T-helper 2 cell treated with Interferon-gamma antibody and Interleukin-4, amounts not matched to agents 5 μg/mL and 100 μg/mL, for 36 hours (primary cell): ENCODE data around the gene P2RY4.
A peak's percentile ranks its signal among the peaks of the same experiment; 100 is the strongest.
"Not testable (repeated sequence)": the region's sequence is repeated elsewhere in the genome, so short reads cannot be mapped to it uniquely, and the experiment has no call there.

ENCODE experiments used
- DNase-seq: peaks from one replicate; pipeline ENCODE4 v3.0.0; 2021; ENCODE audit warnings: low spot score
- H3K27ac Mint-ChIP-seq: one replicate; pipeline ENCODE4 v1.8.0; 2021; ENCODE audit warnings: mild to moderate bottlenecking, mixed read lengths
- H3K27me3 Mint-ChIP-seq: one replicate; pipeline ENCODE4 v1.8.0; 2021; ENCODE audit warnings: low read depth, mixed read lengths
- H3K36me3 Mint-ChIP-seq: one replicate; pipeline ENCODE4 v1.8.0; 2021; ENCODE audit warnings: low read depth, mixed read lengths
- H3K4me1 Mint-ChIP-seq: one replicate; pipeline ENCODE4 v1.8.0; 2021; ENCODE audit warnings: low read depth, mixed read lengths
- H3K4me3 Mint-ChIP-seq: one replicate; pipeline ENCODE4 v1.8.0; 2022; ENCODE audit warnings: mild to moderate bottlenecking, moderate library complexity, mixed read lengths
- H3K9me3 Mint-ChIP-seq: one replicate; pipeline ENCODE4 v1.8.0; 2021; ENCODE audit warnings: mixed read lengths

P2RY4 gene

GRCh38 chrX:70260104-70260503, at the start of gene P2RY4:
Gene P2RY4 (minus strand): TSS chrX:70260204. CDS start chrX:70259624, 580 bp downstream.
- H3K4me3 Mint-ChIP-seq, result no peak within 1 kb of the TSS
- no peaks in the 10 kb centered on the region for H3K4me1 Mint-ChIP-seq
- DNase-seq, result no peak
- no peaks in the 10 kb centered on the region for H3K9me3 Mint-ChIP-seq
- peaks cover 1% of the 10 kb centered on the region for H3K36me3 Mint-ChIP-seq
- H3K27me3 Mint-ChIP-seq, result no peaks in the 10 kb centered on the region
- H3K27ac Mint-ChIP-seq, result no peak within 1 kb of the TSS

DNA sequence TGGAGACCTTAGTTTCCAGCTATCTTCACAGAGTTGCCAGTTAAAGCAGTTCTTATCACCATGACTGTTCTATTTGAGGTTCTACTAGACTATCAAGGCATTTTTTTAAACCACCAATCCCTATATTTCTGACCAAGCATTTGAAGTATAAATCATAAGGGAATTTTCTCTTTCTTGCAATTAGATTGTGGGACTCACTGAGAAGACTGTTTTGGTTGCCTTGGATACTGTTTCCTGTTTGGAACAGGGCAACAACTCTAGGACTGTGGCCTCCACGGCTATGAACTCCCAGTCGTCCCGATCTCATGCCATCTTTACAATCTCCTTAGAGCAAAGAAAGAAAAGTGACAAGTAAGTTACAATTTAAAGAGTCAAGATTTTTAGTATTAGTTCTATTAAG, 41.7 kb upstream of the P2RY4 start:
- Mint-ChIP-seq H3K27ac (no peak overlapping the region), H3K4me1 (peaks cover 13% of the 10 kb centered on the region), H3K4me3 (no peak overlapping the region), H3K27me3 (no peaks in the 10 kb centered on the region), H3K9me3 (no peaks in the 10 kb centered on the region), H3K36me3 (peaks cover 47% of the 10 kb centered on the region)
- no peak for DNase-seq

DNA sequence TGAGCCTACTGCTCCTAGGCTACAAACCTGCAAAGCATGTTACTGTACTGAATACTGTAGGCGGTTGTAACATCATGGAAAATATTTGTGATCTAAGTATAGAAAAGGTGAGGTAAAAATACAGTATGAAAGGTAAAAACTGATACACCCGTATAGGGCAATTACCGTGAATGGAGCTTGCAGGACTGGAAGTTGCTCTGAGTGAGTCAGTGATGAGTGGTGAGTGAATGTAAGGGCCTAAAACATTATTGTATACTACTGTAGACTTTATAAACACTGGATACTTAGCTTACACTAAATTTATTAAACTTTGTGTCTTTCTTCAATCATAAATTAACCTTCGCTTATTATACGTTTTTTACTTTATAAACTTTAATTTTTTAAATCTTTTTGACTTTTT, 33.6 kb upstream of the P2RY4 start:
- no peaks in the 10 kb centered on the region for H3K27me3 Mint-ChIP-seq
- H3K4me1 Mint-ChIP-seq, result peaks cover 24% of the 10 kb centered on the region
- no peak for DNase-seq
- no peak overlapping the region for H3K4me3 Mint-ChIP-seq
- H3K9me3 Mint-ChIP-seq, result no peaks in the 10 kb centered on the region
- H3K36me3 Mint-ChIP-seq, result peaks cover 22% of the 10 kb centered on the region
- no peak overlapping the region for H3K27ac Mint-ChIP-seq

DNA sequence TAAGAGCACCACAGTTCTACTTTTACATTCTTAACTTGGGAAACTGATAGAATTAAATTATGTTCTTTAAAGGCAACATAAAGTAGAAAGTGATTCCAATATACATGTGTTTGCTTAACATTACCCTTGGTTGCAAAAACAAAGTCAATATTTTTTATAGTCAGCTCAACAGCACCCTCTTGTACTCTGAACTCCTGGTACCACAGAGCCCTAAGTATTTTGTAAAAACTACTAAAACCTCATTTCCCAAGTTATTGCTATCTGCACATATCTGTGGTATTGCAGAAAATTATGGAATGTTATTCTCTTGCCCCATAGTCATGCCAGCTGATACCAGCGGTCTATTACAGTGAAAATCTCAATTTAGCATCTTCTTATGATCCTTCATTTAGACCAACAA, 32.8 kb upstream of the P2RY4 start:
- peaks cover 26% of the 10 kb centered on the region for H3K4me1 Mint-ChIP-seq
- no peak for DNase-seq
- H3K27ac Mint-ChIP-seq, result no peak overlapping the region
- peaks cover 23% of the 10 kb centered on the region for H3K36me3 Mint-ChIP-seq
- H3K27me3 Mint-ChIP-seq, result no peaks in the 10 kb centered on the region
- peak overlapping the region; percentile 59 for H3K4me3 Mint-ChIP-seq
- no peaks in the 10 kb centered on the region for H3K9me3 Mint-ChIP-seq

- peak within 1 kb of the TSS; percentile 91 for H3K27ac Mint-ChIP-seq
- peaks cover 39% of the 10 kb centered on the region for H3K36me3 Mint-ChIP-seq
- H3K9me3 Mint-ChIP-seq, result no peaks in the 10 kb centered on the region
- H3K4me3 Mint-ChIP-seq, result peak within 1 kb of the TSS; percentile 94
- peaks cover 24% of the 10 kb centered on the region for H3K4me1 Mint-ChIP-seq
- peak; percentile 84 for DNase-seq
- H3K27me3 Mint-ChIP-seq, result no peaks in the 10 kb centered on the region
These were observed 30.1 kb upstream of the P2RY4 start, which contains the start of the genes KIF4A and PDZD11 for GRCh38 chrX:70289793-70290770. Gene KIF4A (plus strand): TSS chrX:70290104. CDS start chrX:70290459, 355 bp downstream. Gene PDZD11 (minus strand): TSS chrX:70289927. CDS start chrX:70289341, 586 bp downstream.

GRCh38 chrX:70289168-70289792, 29.3 kb upstream of the P2RY4 start:
- Mint-ChIP-seq H3K27ac (peak overlapping the region; percentile 91), H3K4me1 (peaks cover 24% of the 10 kb centered on the region), H3K4me3 (peak overlapping the region; percentile 94), H3K9me3 (no peaks in the 10 kb centered on the region), H3K36me3 (peaks cover 39% of the 10 kb centered on the region), H3K27me3 (no peaks in the 10 kb centered on the region)
- no peak for DNase-seq

- H3K4me1 Mint-ChIP-seq, result no peaks in the 10 kb centered on the region
These were observed 21.9 kb upstream of the P2RY4 start, which contains the start of gene RAB41 for GRCh38 chrX:70281951-70282350. Gene RAB41 (plus strand): TSS chrX:70282172. CDS start chrX:70282218, 46 bp downstream.

GRCh38 chrX:70280573-70280972, 20.6 kb upstream of the P2RY4 start:
- Mint-ChIP-seq H3K27ac (no peak overlapping the region), H3K36me3 (no peaks in the 10 kb centered on the region), H3K27me3 (no peaks in the 10 kb centered on the region), H3K9me3 (no peaks in the 10 kb centered on the region), H3K4me3 (no peak overlapping the region), H3K4me1 (no peaks in the 10 kb centered on the region)
- DNase-seq, result no peak

More at GRCh38 chrX:70281951-70282350, 21.9 kb upstream of the P2RY4 start, which contains the start of gene RAB41:
- H3K27ac Mint-ChIP-seq, result no peak within 1 kb of the TSS
- H3K9me3 Mint-ChIP-seq, result no peaks in the 10 kb centered on the region
- no peaks in the 10 kb centered on the region for H3K27me3 Mint-ChIP-seq
- peaks cover 12% of the 10 kb centered on the region for H3K36me3 Mint-ChIP-seq
- DNase-seq, result no peak
- no peak within 1 kb of the TSS for H3K4me3 Mint-ChIP-seq

DNA sequence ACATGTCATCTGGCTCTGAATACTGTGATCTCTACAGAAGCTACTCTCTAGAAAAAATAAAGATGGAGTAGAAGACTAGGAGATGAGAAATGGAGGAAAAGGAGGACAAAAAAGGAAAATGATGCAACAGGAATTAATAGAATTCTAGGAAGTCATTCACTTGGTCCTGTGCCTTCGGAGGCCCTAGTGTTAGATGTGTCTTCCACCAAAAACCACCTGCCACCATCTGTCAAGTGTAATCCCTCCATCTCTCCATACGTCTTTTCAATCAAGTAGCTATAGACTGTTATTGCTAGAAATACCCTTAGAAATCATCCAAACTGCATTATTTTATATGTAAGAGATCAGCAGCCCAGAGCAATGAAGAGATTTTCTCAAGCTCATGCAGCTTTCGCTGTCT, 19.1 kb upstream of the P2RY4 start:
- DNase-seq, result no peak
- Mint-ChIP-seq H3K27me3 (no peaks in the 10 kb centered on the region), H3K9me3 (no peaks in the 10 kb centered on the region), H3K4me3 (no peak overlapping the region), H3K36me3 (no peaks in the 10 kb centered on the region), H3K4me1 (no peaks in the 10 kb centered on the region), H3K27ac (no peak overlapping the region)

- not testable (repeated sequence) for H3K9me3 Mint-ChIP-seq, H3K4me1 Mint-ChIP-seq, H3K4me3 Mint-ChIP-seq
These were observed 14.0 kb upstream of the P2RY4 start for GRCh38 chrX:70274029-70274428.

GRCh38 chrX:70268034-70268433, 8.0 kb upstream of the P2RY4 start, which contains the start of gene ARR3:
Gene ARR3 (plus strand): TSS chrX:70268334. CDS start chrX:70269386, 1,052 bp downstream.
- no peak within 1 kb of the TSS for H3K27ac Mint-ChIP-seq
- H3K36me3 Mint-ChIP-seq, result no peaks in the 10 kb centered on the region
- H3K27me3 Mint-ChIP-seq, result no peaks in the 10 kb centered on the region
- H3K9me3 Mint-ChIP-seq, result no peaks in the 10 kb centered on the region
- no peaks in the 10 kb centered on the region for H3K4me1 Mint-ChIP-seq
- DNase-seq, result no peak
- H3K4me3 Mint-ChIP-seq, result no peak within 1 kb of the TSS

More at GRCh38 chrX:70274029-70274428, 14.0 kb upstream of the P2RY4 start:
- not testable (repeated sequence) for H3K36me3 Mint-ChIP-seq, H3K27ac Mint-ChIP-seq, DNase-seq, H3K27me3 Mint-ChIP-seq

GRCh38 chrX:70264784-70265183, 4.8 kb upstream of the P2RY4 start:
- Mint-ChIP-seq H3K4me3 (no peak overlapping the region), H3K27me3 (no peaks in the 10 kb centered on the region), H3K4me1 (no peaks in the 10 kb centered on the region), H3K9me3 (no peaks in the 10 kb centered on the region), H3K27ac (no peak overlapping the region), H3K36me3 (no peaks in the 10 kb centered on the region)
- DNase-seq, result no peak

DNA sequence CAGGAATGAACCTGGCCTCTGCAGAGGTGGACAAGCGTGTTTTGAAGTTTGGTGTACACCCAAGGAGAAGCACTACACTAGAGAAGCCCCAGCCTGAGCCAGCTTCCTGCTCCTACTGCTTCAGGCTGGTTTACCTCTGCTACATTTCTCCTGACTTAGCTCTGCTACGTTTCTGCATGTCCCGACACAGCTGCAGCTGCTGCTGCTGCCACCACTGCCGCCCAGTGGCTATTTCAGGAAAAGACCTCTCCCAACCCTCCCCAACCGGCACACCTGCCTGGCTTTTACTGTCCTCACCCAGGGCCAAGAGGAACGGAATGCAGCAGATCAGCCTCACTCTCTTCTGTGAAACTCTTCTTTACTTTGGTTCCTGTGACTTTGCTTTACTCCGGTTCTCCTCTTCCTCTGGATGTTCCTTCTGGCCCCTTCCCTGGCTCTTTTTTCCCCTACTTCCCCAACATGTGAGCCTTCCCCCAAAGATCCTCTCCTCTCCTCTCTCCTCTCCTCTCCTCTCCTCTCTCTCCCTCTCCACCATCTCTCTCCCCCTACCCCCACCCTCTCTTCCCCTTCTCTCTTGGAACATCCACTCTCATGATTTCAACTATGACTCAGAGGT, 3.1 kb upstream of the P2RY4 start:
- no peaks in the 10 kb centered on the region for H3K27me3 Mint-ChIP-seq
- H3K4me1 Mint-ChIP-seq, result no peaks in the 10 kb centered on the region
- no peak overlapping the region for H3K4me3 Mint-ChIP-seq
- DNase-seq, result peak; percentile 4
- no peaks in the 10 kb centered on the region for H3K9me3 Mint-ChIP-seq
- H3K27ac Mint-ChIP-seq, result no peak overlapping the region
- H3K36me3 Mint-ChIP-seq, result no peaks in the 10 kb centered on the region
